Astrocyte (in vitro differentiated cells and primary cell): ENCODE results near the gene TM9SF1.

Experiments used
- EZH2 ChIP-seq: IDR thresholded peaks from 2 replicates; pipeline ENCODE4 v1.6.1; 2012; ENCODE audit warnings: mild to moderate bottlenecking, low read length, inconsistent platforms; ENCODE audit not compliant: insufficient read depth
- TF ChIP-seq, protein P1 (sequence below): IDR thresholded peaks from 2 replicates; pipeline ENCODE4 v1.5.1; 2011; ENCODE audit warnings: low read depth, mild to moderate bottlenecking, inconsistent platforms, low read length, moderate library complexity; ENCODE audit not compliant: insufficient read depth

DNA sequence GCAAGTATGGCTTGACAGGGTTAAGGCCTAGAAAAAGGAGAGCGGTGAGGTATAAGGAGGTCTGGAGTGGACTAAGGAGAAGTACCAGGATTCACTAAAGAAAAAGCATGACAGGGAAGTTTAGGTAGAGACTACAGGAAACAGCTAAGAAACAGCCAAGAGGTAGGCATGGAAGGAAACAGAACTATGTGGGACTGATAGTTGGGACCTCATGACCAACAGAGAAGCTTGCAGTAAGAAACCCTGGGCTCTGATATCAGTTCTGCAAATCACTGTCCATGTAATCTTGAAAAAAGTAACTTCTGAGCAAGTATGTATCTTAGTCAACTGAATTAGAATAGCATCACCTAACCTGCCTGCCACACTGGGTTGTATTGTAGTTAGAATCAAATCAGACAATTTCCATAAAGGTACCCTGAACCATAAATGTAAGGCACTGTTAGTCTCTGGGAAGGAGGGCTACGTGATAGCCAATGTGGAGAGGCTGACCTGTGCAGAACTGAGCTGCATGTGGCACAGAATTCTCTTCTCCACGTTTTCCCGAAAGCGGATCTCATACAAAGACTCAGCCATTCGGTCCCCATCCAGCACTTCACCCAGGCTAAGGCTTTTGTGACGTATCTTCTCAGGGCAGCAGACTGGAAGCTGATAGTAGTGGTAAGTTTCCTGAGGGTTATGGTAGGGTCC, 912 bp downstream of the TM9SF1 start:
- TF ChIP-seq EZH2: no peak
- TF ChIP-seq, protein P1, sequence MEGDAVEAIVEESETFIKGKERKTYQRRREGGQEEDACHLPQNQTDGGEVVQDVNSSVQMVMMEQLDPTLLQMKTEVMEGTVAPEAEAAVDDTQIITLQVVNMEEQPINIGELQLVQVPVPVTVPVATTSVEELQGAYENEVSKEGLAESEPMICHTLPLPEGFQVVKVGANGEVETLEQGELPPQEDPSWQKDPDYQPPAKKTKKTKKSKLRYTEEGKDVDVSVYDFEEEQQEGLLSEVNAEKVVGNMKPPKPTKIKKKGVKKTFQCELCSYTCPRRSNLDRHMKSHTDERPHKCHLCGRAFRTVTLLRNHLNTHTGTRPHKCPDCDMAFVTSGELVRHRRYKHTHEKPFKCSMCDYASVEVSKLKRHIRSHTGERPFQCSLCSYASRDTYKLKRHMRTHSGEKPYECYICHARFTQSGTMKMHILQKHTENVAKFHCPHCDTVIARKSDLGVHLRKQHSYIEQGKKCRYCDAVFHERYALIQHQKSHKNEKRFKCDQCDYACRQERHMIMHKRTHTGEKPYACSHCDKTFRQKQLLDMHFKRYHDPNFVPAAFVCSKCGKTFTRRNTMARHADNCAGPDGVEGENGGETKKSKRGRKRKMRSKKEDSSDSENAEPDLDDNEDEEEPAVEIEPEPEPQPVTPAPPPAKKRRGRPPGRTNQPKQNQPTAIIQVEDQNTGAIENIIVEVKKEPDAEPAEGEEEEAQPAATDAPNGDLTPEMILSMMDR: no peak
